ENCODE measurements around the gene PAN2.

Gene PAN2

DNA sequence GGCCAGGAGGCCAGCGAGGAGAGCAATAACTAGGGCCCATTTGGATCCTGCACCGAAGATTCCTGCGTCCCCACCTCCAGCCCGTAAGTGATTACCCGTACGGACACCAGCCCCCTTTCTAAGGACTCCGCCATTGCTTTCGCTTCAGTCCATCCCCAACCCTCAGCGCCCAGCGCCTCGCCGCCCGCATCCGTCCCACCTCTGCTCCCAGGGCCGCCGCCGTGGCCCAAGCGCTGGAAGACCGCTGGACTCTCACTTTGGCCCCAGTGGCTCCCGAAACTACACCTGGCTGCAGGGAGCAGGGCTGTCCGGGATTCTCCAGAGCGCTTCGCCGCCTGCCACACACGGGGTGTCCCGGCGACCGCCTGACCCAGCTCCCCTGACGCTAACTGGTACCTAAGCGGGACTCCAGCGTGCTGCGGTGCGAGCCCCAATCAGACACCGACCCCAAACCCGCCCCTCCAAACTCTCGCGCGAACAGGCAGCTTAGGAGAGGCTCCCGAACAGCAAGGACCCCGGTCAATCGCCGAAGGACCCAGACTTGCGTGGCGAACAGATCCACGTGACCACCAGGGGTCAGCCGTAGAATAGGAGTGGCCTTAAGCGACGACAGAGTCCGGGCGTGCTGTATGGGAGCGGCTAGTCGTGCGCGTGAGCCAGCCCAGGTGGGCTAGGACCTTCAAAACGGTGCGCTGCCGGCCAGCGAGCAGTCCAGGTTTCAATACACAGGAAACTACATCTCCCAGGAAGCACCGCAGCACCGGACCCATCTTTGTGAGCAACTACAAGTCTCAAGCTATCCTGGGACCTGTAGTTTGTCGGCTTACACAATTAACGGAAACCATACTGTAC is 18.0 kb downstream of the PAN2 start, which contains the start of gene CNPY2:
Gene CNPY2, minus strand, starts transcription at position 367 of the 852 bp plus-strand sequence. CDS start 771 bp downstream, outside the sequence.
- DNase-seq (ENCODE audit: insufficient read length, low spot score), result peak; percentile 82
- TF ChIP-seq, protein P1, sequence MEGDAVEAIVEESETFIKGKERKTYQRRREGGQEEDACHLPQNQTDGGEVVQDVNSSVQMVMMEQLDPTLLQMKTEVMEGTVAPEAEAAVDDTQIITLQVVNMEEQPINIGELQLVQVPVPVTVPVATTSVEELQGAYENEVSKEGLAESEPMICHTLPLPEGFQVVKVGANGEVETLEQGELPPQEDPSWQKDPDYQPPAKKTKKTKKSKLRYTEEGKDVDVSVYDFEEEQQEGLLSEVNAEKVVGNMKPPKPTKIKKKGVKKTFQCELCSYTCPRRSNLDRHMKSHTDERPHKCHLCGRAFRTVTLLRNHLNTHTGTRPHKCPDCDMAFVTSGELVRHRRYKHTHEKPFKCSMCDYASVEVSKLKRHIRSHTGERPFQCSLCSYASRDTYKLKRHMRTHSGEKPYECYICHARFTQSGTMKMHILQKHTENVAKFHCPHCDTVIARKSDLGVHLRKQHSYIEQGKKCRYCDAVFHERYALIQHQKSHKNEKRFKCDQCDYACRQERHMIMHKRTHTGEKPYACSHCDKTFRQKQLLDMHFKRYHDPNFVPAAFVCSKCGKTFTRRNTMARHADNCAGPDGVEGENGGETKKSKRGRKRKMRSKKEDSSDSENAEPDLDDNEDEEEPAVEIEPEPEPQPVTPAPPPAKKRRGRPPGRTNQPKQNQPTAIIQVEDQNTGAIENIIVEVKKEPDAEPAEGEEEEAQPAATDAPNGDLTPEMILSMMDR (IDR thresholded peaks at IDR 0.05; ENCODE audit: insufficient read depth, missing control alignments), result peak; percentile 12
- no peak for FAIRE-seq

DNA sequence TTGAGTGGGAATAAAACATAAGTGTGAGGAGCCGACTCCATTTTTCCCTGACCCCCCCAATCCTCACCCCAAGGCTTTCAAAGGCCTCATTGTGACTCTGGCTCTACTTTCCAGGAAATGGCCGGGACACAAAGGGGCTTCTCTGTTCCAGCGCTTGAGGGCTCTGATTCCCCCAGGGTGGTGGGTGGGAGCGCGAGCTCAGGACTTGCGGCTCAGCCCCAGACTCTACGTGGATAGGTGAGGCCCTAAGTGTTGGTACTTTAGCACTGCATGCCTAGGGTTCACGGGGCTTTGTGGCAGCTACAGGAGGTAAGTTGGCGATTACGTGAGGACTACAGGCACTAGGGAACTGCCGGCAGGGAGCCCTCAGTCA is 18.6 kb downstream of the PAN2 start:
- TF ChIP-seq, protein P1 (IDR thresholded peaks at IDR 0.05; ENCODE audit: insufficient read depth, missing control alignments), result no peak
- DNase-seq (ENCODE audit: insufficient read length, low spot score) (no peak), FAIRE-seq (no peak)

DNA sequence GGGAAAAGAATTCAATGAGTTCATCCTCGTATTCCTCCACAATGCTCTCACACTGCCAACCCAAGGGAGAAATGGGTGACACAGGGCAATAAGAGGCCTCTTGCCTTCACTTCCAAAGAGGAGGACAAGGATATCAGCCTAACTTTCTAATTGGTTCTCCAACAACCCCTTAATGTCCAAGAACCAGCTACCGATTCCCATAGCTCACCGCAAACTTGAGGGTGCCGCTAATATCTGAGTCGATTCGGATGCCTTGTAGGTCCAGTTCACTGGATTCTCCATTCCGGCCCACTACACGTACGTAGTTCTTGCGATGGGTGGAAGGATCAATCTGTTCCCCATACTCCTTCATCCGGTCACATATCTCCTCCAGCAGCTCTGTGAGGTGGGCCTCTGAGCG is 22.8 kb downstream of the PAN2 start:
- FAIRE-seq (no peak), DNase-seq (ENCODE audit: insufficient read length, low spot score) (no peak)
- TF ChIP-seq, protein P1 (IDR thresholded peaks at IDR 0.05; ENCODE audit: insufficient read depth, missing control alignments), result no peak

DNA sequence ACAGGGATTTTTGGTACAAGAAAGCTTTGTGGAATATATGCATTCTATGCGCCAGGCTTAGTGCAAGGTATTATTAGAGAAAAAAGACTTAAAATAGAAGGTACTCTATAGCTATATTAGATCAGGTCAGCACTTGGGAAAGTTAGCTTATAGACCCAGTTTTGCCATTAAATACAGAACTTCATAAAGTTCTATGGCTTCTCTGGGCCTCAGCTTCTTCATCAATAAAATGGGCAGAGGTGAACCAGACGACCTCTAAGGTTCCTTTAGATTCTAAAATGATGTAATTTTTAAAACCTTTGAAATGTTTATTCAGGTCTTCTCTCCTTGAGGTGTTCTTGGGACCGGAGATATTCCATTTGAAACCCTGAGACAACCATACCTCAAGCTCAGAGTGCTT is 25.1 kb downstream of the PAN2 start:
- DNase-seq (ENCODE audit: insufficient read length, low spot score), result no peak
- TF ChIP-seq, protein P1 (IDR thresholded peaks at IDR 0.05; ENCODE audit: insufficient read depth, missing control alignments), result no peak
- FAIRE-seq, result no peak

DNA sequence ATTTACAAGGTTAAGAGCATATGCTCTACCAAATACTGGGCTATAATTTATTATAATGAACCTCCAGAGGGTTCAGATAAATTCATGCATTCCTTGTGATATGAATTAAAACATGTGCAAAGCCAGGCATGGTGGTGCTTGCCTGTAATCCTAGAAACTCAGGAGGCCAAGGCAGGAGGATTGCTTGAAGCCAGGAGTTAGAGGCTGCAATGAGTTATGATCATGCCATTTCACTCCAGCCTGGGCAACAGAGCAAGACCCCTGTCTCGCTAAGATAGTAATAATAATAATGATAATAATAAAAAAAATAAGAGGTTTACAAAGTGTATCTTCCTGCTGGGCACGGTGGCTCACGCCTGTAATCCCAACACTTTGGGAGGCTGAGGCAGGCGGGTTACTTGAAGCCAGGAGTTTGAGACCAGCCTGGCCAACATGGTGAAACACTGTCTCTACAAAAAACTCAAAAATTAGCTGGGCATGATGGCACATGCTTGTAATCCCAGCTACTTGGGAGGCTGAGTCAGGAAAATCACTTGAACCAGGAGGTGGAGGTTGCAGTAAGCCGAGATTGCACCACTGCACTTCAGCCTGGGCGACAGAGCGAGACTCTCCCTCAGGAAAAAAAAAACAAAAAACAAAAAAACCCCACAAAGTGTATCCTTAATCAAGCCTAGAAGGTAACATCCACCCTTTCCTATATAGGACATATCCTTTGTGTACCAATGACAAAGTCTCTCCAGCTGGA is 26.4 kb downstream of the PAN2 start:
- DNase-seq (ENCODE audit: insufficient read length, low spot score) (no peak), FAIRE-seq (no peak)
- TF ChIP-seq, protein P1 (IDR thresholded peaks at IDR 0.05; ENCODE audit: insufficient read depth, missing control alignments), result no peak

DNA sequence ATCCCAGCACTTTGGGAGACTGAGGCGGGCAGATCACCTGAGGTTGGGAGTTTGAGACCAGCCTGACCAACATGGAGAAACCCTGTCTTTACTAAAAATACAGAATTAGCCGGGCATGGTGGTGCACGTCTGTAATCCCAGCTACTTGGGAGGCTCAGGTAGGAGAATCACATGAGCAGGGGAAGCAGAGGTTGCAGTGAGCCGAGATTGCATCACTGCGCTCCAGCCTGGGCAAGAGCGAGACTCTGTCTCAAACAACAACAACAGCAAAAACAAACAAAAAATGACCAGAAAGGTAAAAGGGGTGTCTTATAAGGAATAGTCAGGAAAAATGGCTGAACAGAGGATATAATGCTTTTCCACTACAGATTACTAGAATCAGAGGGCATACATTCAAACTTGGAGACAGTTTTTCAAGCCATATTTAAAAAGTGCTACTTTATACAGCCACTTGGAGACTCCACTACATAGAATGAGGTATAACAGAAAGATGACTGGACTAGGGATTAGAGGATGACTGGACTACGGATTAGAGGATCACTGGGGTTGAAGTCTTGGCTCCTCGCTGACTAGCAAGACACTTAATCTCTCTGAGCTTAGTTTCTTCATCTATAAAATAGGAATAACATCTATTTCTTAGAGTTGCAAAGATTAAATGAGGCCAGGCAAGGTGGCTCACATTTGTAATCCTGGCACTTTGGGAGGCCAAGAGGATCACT is 28.8 kb downstream of the PAN2 start:
- DNase-seq (ENCODE audit: insufficient read length, low spot score) (no peak), FAIRE-seq (no peak)
- TF ChIP-seq, protein P1 (IDR thresholded peaks at IDR 0.05; ENCODE audit: insufficient read depth, missing control alignments), result no peak
